SU-DHL-6 (cell line): ENCODE data around the gene TCTA.
"Not testable (repeated sequence)": the region's sequence is repeated elsewhere in the genome, so short reads cannot be mapped to it uniquely, and the experiment has no call there.

Experiments used
- H2AFZ ChIP-seq: fragments of 200-600 bp; sonication (generic); 2 replicates; pipeline ENCODE4 v1.6.1; 2014; ENCODE audit warnings: low read depth, mild to moderate bottlenecking, moderate library complexity, mixed read lengths, antibody characterized with exemption, low read length; ENCODE audit not compliant: severe bottlenecking
- H3F3A ChIP-seq: fragments of 200-600 bp; shearing (Covaris generic); 2 replicates; pipeline ENCODE4 v1.6.0; 2016; ENCODE audit warnings: antibody characterized with exemption, mild to moderate bottlenecking; ENCODE audit not compliant: insufficient read depth
- H3K27ac ChIP-seq: fragments of 200-600 bp; sonication (generic); 2 replicates; pipeline ENCODE4 v1.5.1; 2016; ENCODE audit warnings: low read depth, mild to moderate bottlenecking, low read length, moderate library complexity, mixed read lengths
- H3K27me3 ChIP-seq: fragments of 200-600 bp; sonication (generic), shearing (Covaris generic); 2 replicates; pipeline ENCODE4 v1.6.0; 2014; ENCODE audit warnings: mild to moderate bottlenecking, low read length
- H3K36me3 ChIP-seq: fragments of 200-600 bp; sonication (generic); 2 replicates; pipeline ENCODE4 v1.6.1; 2014; ENCODE audit warnings: mild to moderate bottlenecking, low read length, mixed read lengths
- H3K4me2 ChIP-seq: fragments of 300-600, 200-600 bp; shearing (Covaris generic), sonication (generic); 2 replicates; pipeline ENCODE4 v1.6.0; 2014; ENCODE audit warnings: low read length, low read depth, mild to moderate bottlenecking; ENCODE audit not compliant: poor library complexity, severe bottlenecking
- H3K4me3 ChIP-seq: fragments of 200-600 bp; sonication (generic); 2 replicates; pipeline ENCODE4 v1.5.1; 2014; ENCODE audit warnings: antibody characterized with exemption, low read length, mild to moderate bottlenecking, mixed read lengths; ENCODE audit not compliant: insufficient read depth, poor library complexity, severe bottlenecking
- H3K79me2 ChIP-seq: fragments of 200-600 bp; sonication (generic); 2 replicates; pipeline ENCODE4 v1.6.1; 2014; ENCODE audit warnings: mild to moderate bottlenecking, low read length, moderate library complexity; ENCODE audit not compliant: insufficient read depth
- H3K9ac ChIP-seq: fragments of 200-600 bp; sonication (generic); 2 replicates; pipeline ENCODE4 v1.7.0; 2014; ENCODE audit warnings: mild to moderate bottlenecking, low read length
- H3K9me2 ChIP-seq: fragments of 200-600 bp; sonication (generic); replicated peaks from 2 replicates; pipeline ENCODE4 v1.6.1; 2014; ENCODE audit warnings: low read length; ENCODE audit not compliant: insufficient read depth
- H3K9me3 ChIP-seq: fragments of 200-600 bp; sonication (generic); 2 replicates; pipeline ENCODE4 v1.6.1; 2014; ENCODE audit warnings: low read length, mixed read lengths; ENCODE audit not compliant: insufficient read depth
- H4K20me1 ChIP-seq: fragments of 200-600 bp; sonication (generic); 2 replicates; pipeline ENCODE4 v1.6.1; 2014; ENCODE audit warnings: low read depth, mild to moderate bottlenecking, antibody characterized with exemption, low read length, moderate library complexity, mixed read lengths
- EZH2phosphoT487 ChIP-seq: fragments of 200-600 bp; sonication (generic), shearing (Covaris generic); conservative IDR thresholded peaks from 2 replicates; pipeline ENCODE4 v1.6.1; 2018; ENCODE audit warnings: mild to moderate bottlenecking, antibody characterized with exemption, low read length, moderate library complexity, mixed read lengths
- TF ChIP-seq, protein P1 (sequence below): fragments of 200-600 bp; sonication (generic); IDR thresholded peaks from one replicate; pipeline ENCODE4 v1.5.1; 2017; ENCODE audit warnings: antibody characterized with exemption, mild to moderate bottlenecking, low read length, moderate library complexity; ENCODE audit not compliant: insufficient read depth, poor library complexity, severe bottlenecking

TCTA gene

DNA sequence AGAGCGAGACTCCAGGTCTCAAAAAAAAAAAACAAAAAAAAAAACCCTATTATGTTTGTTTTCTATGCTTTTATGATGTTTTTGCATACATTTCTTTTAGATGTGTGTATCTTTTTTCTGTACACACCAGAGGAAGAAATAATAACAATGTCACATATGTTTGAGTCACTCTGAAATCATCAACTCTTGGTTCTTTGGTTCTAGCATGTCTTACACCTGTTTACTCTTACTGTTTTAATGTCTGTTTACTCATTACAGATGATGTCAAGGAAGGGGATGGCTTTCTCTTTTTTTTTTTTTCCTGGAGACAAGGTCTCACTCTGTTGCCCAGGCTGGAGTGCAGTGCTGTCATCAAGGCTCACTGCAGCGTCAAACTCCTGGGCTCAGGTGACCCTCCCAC is 24.5 kb upstream of the TCTA start:
- H3F3A ChIP-seq, result peaks cover 7% of the 10 kb centered on the region
- no peak overlapping the region for H3K4me3 ChIP-seq
- H3K79me2 ChIP-seq, result peaks cover 99% of the 10 kb centered on the region
- no peak for TF ChIP-seq EZH2phosphoT487
- TF ChIP-seq, protein P1, sequence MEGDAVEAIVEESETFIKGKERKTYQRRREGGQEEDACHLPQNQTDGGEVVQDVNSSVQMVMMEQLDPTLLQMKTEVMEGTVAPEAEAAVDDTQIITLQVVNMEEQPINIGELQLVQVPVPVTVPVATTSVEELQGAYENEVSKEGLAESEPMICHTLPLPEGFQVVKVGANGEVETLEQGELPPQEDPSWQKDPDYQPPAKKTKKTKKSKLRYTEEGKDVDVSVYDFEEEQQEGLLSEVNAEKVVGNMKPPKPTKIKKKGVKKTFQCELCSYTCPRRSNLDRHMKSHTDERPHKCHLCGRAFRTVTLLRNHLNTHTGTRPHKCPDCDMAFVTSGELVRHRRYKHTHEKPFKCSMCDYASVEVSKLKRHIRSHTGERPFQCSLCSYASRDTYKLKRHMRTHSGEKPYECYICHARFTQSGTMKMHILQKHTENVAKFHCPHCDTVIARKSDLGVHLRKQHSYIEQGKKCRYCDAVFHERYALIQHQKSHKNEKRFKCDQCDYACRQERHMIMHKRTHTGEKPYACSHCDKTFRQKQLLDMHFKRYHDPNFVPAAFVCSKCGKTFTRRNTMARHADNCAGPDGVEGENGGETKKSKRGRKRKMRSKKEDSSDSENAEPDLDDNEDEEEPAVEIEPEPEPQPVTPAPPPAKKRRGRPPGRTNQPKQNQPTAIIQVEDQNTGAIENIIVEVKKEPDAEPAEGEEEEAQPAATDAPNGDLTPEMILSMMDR, result no peak
- H3K9me2 ChIP-seq, result no peaks in the 10 kb centered on the region
- H3K27ac ChIP-seq, result no peak overlapping the region
- no peaks in the 10 kb centered on the region for H3K9me3 ChIP-seq
- no peak overlapping the region for H3K4me2 ChIP-seq
- no peak overlapping the region for H3K9ac ChIP-seq
- H4K20me1 ChIP-seq, result peaks cover 13% of the 10 kb centered on the region
- no peaks in the 10 kb centered on the region for H3K27me3 ChIP-seq
- no peak overlapping the region for H2AFZ ChIP-seq
- no peaks in the 10 kb centered on the region for H3K36me3 ChIP-seq

DNA sequence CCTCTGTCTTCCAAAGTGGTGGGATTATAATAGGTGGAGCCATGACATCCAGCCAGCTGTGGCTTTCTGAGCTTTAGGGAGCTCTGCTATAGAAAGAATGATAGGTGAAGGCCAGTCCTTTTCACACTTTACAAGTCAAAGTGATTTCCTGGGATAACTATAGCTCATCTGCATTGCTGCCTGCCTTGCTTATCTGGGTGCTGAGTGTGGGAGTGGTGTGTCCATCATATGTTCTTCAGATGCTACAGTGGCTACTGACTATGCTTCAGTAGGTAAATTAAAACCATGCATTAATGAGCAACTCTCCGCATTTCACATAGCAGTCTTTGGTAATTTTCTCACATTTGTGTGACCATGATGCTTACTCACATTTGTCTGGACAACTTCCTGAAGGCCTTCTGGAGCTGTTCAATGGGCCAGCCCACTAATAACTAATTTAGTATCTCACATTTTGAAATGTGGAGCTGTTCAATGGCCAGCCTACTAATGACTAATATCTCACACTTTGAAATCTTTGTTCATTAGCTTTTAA is 23.9 kb upstream of the TCTA start:
- Histone ChIP-seq H3K9me2 (no peaks in the 10 kb centered on the region), H3K27me3 (no peaks in the 10 kb centered on the region), H2AFZ (no peak overlapping the region), H3K36me3 (no peaks in the 10 kb centered on the region), H3K4me3 (no peak overlapping the region), H3K4me2 (no peak overlapping the region), H4K20me1 (peaks cover 17% of the 10 kb centered on the region), H3F3A (peaks cover 7% of the 10 kb centered on the region), H3K9me3 (no peaks in the 10 kb centered on the region), H3K79me2 (peaks cover 99% of the 10 kb centered on the region), H3K9ac (no peak overlapping the region), H3K27ac (no peak overlapping the region)
- TF ChIP-seq, protein P1, result no peak
- TF ChIP-seq EZH2phosphoT487, result no peak

DNA sequence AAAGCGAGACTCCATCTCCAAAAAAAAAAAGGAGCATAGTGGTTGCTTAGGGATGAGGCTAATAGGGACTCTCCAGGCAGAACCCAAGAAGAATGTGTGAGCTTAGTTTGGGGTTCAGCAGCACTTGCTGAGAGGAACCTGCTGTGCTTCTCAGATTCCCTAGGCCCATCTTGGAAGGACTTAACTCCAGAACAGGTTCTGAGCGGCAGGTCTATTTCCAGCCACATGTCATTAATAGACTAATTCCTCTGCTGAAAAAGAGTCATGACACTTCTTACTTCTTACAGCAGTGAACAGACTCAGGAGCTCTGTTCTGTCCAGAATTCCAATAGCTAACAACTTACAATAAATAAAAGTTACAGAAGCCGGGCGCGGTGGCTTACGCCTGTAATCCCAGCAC is 22.9 kb upstream of the TCTA start:
- Histone ChIP-seq H3K79me2 (peaks cover 97% of the 10 kb centered on the region), H3K4me3 (no peak overlapping the region), H3K27me3 (no peaks in the 10 kb centered on the region), H3K9me3 (no peaks in the 10 kb centered on the region), H3K4me2 (no peak overlapping the region), H3K9ac (no peak overlapping the region), H3K36me3 (no peaks in the 10 kb centered on the region), H3K27ac (no peak overlapping the region), H3K9me2 (no peaks in the 10 kb centered on the region), H2AFZ (no peak overlapping the region), H3F3A (peaks cover 7% of the 10 kb centered on the region), H4K20me1 (peaks cover 18% of the 10 kb centered on the region)
- TF ChIP-seq, protein P1, result no peak
- no peak for TF ChIP-seq EZH2phosphoT487

DNA sequence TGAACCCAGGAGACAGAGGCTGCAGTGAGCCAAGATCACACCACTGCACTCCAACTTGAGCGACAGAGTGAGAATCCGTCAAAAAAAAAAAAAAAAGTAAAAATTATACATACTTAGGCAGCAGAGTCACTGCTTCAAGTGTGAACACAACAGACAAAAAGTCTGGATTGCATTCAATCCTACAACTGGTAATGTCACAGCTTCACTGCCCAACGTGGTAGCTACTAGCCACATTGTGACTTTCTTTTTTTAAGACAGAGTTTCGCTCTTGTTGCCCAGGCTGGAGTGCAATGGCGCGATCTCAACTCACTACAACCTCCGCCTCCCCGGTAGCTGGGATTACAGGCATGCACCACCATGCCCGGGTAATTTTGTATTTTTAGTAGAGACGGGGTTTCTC is 20.9 kb upstream of the TCTA start:
- H3K9me2 ChIP-seq, H3F3A ChIP-seq, H3K27me3 ChIP-seq, H2AFZ ChIP-seq, H3K4me3 ChIP-seq, H3K4me2 ChIP-seq, H3K27ac ChIP-seq, H3K9ac ChIP-seq, H3K9me3 ChIP-seq, H3K36me3 ChIP-seq: not testable (repeated sequence)
- Histone ChIP-seq H3K79me2 (peaks cover 97% of the 10 kb centered on the region), H4K20me1 (peaks cover 24% of the 10 kb centered on the region)
